Gastrocnemius medialis (tissue), 4 donors: ENCODE data around the gene CADM2.

ENCODE experiments used
- POLR2A ChIP-seq, 2 donors: fragments of 450-650 bp; IDR thresholded peaks; one replicate each; pipeline ENCODE4 v1.6.1; 2017; ENCODE audit warnings: antibody characterized with exemption in 2 of 2, mild to moderate bottlenecking in 2 of 2, moderate library complexity in 2 of 2
- TF ChIP-seq, protein P1 (sequence below), 5 experiments: fragments of 450-650 bp in 3 of 5; fragments of 200-600 bp in 2 of 5; sonication (generic) in 2 of 5; IDR thresholded peaks in 4 of 5; conservative IDR thresholded peaks in 1 of 5; 1 replicate in 4 of 5; 2 replicates in 1 of 5; pipeline ENCODE4 v1.5.1; 2016 to 2019; ENCODE audit warnings: antibody characterized with exemption in 5 of 5, mild to moderate bottlenecking in 3 of 5, moderate library complexity in 3 of 5

DNA sequence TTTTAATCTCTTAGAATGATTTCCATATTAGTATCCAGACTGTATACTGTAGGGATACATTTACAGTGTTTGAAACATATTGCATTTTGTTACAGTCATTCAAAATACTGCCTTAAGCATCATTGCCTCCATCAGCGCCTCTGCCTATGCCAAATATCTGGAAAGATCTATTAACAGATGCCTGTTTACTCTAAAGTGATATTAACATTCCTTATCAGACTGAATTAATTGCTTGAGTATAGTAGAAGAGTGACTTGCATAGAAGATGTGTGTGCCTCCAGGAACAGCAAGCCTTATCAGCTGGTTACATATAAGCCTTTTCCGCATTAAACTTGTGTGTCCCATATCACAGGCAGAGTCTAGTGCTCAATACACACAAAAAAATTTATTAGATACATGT is 379.1 kb downstream of the CADM2 start:
- TF ChIP-seq, protein P1, sequence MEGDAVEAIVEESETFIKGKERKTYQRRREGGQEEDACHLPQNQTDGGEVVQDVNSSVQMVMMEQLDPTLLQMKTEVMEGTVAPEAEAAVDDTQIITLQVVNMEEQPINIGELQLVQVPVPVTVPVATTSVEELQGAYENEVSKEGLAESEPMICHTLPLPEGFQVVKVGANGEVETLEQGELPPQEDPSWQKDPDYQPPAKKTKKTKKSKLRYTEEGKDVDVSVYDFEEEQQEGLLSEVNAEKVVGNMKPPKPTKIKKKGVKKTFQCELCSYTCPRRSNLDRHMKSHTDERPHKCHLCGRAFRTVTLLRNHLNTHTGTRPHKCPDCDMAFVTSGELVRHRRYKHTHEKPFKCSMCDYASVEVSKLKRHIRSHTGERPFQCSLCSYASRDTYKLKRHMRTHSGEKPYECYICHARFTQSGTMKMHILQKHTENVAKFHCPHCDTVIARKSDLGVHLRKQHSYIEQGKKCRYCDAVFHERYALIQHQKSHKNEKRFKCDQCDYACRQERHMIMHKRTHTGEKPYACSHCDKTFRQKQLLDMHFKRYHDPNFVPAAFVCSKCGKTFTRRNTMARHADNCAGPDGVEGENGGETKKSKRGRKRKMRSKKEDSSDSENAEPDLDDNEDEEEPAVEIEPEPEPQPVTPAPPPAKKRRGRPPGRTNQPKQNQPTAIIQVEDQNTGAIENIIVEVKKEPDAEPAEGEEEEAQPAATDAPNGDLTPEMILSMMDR (IDR thresholded peaks at IDR 0.05 in 4 of 5, conservative IDR thresholded peaks at IDR 0.05 in 1 of 5) = no peak
- no peak for TF ChIP-seq POLR2A (IDR thresholded peaks at IDR 0.05)
